OCI-LY3 (cell line): Measurements from ENCODE around the gene FANCF.

ENCODE experiments used
- EZH2phosphoT487 ChIP-seq: fragments of 200-600 bp; shearing (Covaris generic); IDR thresholded peaks from 2 replicates; pipeline ENCODE4 v1.6.1; 2018; ENCODE audit warnings: antibody characterized with exemption, mixed run types, low read depth
- TF ChIP-seq, protein P1 (sequence below): fragments of 200-600, 300-600 bp; sonication (generic); IDR thresholded peaks from 2 replicates; pipeline ENCODE4 v1.5.1; 2014; ENCODE audit warnings: antibody characterized with exemption, low read length, low read depth

DNA sequence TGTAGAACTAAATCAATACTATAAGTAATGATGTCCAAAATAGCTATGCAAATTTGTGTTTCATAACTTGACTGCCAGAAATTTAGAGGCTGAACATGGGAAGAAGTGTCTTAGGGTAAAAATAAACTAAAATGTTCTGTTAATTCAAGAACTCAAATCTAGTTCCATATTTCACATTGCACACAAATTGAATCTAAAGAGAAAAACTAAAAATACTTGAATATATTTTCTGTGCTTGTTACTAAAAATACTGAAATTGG lies 43.5 kb downstream of the FANCF start:
- TF ChIP-seq, protein P1, sequence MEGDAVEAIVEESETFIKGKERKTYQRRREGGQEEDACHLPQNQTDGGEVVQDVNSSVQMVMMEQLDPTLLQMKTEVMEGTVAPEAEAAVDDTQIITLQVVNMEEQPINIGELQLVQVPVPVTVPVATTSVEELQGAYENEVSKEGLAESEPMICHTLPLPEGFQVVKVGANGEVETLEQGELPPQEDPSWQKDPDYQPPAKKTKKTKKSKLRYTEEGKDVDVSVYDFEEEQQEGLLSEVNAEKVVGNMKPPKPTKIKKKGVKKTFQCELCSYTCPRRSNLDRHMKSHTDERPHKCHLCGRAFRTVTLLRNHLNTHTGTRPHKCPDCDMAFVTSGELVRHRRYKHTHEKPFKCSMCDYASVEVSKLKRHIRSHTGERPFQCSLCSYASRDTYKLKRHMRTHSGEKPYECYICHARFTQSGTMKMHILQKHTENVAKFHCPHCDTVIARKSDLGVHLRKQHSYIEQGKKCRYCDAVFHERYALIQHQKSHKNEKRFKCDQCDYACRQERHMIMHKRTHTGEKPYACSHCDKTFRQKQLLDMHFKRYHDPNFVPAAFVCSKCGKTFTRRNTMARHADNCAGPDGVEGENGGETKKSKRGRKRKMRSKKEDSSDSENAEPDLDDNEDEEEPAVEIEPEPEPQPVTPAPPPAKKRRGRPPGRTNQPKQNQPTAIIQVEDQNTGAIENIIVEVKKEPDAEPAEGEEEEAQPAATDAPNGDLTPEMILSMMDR = no peak
- no peak for TF ChIP-seq EZH2phosphoT487
